Measurements from ENCODE around the gene GGT5.
"Not testable (repeated sequence)": the region's sequence is repeated elsewhere in the genome, so short reads cannot be mapped to it uniquely, and the experiment has no call there.

The GGT5 gene

DNA sequence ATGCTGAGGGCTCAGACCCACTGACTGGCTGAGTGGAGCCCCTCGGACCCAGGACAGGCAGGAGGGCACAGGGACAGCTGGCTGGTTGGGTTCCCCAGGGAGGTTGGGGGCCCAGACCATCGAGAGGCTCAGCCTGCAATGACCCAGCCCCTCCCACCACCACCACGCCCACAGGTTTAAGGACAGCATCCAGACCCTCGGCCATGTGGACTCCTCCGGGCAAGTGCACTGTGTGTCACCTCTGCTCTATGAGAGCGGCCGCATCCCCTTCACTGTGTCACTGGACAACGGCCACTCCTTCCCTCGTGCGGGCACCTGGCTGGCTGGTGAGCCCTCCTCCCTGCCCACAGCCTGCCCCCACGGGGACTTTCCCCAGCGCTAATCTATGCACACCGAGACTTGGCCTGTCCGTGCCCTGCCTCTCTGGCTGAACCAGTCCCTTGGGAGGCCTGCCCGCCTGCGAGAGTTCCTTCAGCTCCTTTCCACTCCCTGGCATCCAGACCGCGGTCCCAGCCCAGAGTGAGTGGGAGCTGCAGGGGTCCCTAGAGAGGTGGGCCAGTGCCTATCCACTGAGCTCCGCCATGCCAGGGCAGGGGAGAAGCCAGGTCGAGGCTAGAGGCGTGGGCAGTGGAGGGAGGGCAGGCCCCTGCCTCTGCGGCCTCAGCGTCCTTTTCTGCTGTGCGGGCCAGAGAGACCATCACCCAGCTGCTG is 61.4 kb downstream of the GGT5 start:
- no peak for DNase-seq (ENCODE audit: low spot score)

DNA sequence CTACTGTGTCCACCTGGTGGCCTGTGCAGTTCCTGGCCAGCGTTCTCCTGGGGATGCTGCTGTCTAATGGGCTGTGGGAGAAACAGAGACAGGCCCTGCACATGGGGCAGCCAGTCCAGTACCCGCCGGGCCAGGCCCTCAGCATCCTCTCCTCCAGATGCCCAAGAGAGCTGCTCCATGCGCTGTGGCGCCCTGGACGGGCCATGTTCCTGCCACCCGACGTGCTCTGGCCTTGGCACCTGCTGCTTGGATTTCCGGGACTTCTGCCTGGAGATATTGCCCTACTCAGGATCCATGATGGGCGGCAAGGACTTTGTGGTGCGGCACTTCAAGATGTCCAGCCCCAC is 62.0 kb downstream of the GGT5 start:
- not testable (repeated sequence) for DNase-seq (ENCODE audit: low spot score)

DNA sequence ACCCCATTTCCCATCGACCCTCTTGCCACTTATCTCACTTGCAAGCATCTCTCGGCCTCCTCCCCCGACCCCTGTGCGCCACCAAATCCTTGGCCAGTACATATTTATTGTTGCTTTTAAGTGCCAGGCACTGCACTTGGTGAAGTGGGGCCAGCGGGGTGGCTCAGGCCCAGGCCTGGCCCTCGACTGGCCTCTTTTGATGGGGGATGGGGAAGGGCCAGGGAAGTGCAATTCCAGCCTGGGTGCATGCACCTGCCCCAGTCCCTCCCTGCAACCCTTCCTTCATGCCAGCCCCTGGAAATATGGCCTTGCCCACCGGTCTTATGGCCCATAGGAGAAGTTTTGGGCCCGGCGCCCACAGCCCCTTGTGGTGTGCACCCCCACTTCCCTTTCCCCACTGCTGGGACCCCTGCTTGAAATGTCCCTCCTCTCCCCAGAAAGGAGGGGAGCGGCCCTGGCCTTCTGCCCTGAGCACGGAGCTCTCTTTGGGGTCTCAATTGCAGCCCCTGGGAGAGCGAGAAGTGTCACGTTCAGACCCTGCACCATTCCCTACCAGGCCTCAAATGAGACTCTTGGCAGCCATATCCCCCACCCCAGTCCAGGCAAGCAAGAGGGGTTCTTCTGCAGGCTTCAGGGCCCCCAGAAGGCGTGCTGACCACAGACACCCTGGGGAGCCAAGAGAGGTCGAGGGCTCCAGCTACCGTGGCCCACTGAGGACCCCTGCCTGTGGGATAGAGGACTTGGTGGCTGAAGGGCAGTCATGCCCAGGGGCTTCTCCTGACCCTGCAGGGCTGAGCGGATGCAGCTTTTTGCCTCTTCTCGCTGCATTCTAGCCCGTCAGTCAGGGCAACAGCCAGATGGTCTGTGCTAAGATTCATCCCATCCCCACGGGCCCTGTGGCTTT is 62.6 kb downstream of the GGT5 start:
- DNase-seq (ENCODE audit: low spot score) = no peak

DNA sequence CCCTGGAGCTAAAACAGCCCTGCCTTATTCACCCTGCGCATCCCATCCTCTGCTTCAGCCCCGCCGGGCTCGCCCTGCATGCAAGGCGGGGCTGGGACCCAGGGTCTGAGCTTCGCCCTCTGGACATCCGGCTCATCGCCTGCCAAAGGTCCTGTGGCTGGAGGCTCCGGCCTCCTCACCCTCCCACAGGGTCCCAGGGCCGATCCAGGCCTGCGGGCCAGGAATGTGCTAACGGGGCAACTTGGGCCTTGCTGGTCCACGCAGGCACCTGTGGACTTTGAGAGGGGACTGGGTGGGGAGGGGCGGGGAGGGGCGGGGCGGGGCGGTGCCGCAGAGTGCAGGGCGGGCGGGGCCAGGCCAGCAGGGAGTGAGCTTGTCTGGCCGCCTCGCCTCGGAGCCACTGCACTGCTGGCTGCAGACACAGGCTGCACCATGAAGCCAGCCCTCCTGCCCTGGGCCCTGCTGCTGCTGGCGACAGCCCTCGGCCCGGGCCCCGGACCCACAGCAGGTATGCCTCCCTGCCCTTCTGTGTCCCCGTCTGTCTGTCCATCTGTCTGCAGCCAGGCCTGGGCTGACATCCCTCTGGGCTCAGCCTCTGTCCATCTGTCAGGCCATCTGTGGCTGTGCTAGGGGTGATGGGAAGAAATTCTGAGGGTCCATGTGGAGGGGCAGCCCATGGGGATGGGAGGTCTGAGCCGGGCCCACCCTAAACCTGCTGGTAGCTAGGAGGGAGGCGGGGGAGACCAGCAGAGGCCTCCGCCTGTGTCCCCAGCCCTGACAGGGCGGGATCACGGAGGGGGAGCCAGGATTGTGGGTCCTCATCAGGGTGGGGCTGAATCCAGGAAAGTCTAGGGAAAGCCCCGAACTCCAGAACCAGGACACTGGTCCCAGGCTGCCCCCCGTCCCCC is 63.5 kb downstream of the GGT5 start, which contains the start of gene SUSD2:
Gene SUSD2, plus strand, starts transcription at position 400 of the 908 bp plus-strand sequence. Its CDS starts 33 bp downstream, at position 433.
- no peak for DNase-seq (ENCODE audit: low spot score)

DNA sequence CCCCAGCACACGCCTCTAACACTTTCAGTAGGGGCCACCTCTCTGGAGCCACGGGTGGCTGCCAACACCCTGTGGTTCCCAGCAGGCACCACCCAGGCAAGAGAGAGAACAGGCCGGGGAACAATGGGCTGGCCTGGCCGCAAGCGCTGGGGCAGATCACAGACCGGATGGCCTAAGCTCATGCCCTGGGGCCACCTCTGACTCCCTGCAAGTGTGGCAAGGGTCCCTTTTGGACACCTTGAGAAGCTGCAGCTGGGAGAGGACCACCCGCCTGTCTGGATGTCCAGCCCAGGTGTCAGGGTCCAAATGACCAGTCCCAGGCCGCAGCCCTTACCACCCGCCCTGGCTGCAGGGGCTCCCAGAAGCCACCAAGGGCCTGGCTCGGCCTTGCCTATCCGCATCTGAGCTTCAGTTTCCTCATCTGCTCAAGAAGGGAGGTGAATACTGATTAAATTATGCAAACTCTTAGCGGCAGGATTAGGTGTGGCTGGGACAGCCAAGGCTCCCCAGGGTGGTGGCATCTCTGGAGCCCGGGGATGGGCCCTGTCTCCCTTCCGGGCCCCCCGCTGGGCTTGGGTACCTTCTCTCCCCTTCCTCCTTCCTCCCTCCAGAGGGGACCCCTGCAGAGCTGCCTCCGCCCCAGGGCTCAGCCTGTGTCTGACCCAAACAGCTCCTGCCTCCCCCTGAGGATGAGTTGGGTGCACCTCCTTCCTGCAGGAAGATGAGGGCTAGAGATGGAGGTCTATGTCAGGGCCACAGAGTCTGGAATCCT is 64.4 kb downstream of the GGT5 start:
- no peak for DNase-seq (ENCODE audit: low spot score)

DNA sequence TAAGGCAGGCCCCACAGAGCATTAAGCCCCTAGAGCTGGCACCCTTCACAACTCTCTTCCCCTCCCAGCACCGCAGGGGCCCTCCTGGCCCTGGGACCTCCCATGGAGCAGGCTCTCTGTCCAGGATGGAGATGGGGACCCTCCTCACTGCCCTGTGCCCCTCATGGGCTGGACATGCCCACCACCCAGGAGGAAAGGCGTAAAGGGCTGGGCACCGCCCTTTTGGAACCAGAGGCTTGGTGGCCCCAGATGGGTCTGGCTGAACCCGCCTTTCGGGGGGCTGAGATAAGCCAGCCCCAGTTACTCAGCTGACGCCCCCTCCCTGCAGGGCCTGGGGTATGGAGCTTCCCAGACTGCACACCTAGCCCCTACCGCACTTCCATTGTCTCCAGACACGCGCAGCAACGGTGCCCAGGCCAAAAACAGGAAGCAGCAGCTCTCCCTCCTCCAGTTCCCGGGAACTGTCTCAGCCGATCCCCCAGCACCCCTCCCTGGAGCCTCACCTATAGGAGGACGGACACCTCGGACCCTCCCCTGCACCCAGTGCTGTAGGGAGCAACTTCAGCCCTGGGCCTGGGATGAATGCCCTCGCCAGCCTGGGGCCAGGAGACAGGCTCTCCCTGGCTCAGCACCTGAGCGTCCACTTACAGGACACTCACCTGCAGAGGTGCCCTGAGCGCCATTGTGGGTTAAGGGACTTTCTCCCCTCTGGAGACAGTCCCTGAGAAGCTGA is 65.2 kb downstream of the GGT5 start:
- DNase-seq (ENCODE audit: low spot score) = no peak

DNA sequence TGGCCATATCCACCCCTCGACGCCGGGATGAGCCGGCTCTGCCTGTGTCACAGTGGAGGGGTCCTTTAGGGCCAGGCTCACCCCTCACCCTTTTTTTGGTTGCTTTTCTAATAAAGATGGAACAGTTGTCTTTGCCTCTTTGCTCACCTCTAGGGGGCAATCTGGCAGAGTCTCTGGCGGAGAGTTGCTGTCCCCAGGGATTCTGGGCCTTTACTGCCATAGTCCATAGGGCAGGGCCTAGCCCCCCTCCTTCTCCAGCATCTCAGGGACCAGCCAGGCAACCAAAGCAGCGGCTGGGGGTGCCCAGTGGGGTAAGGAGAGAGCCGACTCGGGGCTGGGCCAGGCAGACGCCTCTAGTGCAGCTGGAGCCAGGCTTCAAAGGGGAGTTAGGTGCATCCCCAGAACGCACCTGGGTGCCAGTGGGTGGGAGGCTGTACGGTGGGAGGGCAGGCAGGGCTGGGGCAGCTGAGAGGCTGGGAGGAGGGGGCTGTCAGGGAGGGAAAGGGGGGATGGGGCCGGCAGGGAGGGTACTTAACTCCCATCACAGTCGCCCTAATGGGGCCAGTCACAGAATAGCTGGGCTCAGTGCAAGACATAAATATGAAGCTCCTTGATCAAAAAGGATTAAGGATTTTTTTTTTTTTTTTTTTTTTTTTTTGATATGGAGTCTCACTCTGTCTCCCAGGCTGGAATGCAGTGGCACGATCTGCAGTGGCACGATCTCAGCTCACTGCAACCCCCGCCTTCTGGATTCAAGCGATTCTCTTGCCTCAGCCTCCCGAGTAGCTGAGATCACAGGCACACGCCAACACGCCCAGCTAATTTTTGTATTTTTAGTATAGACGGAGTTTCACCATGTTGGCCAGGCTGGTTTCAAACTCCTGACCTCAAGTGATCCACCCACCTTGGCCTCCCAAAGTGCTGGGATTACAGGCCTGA is 66.1 kb downstream of the GGT5 start:
- DNase-seq (ENCODE audit: low spot score) = peak; percentile 58

DNA sequence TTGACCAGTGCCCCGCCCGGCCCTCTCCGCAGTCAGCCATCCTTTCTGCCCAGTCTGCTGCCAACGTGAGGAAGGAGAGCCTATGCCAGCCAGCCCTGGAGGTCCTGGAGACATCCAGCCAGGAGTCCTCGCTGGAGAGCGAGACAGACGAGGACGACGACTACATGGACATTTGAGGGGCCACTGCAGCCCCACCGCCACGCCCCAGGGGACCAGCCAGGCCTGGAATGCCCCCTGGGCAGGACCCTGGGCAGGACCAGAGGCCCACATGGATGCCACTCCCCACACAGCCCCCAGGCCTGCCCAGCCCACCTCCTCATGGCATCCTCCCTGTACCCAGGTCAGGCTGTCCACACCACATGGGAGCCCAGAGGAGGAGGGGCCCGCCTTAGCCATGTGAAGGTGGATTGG is 66.9 kb downstream of the GGT5 start:
- DNase-seq (ENCODE audit: low spot score) = no peak

DNA sequence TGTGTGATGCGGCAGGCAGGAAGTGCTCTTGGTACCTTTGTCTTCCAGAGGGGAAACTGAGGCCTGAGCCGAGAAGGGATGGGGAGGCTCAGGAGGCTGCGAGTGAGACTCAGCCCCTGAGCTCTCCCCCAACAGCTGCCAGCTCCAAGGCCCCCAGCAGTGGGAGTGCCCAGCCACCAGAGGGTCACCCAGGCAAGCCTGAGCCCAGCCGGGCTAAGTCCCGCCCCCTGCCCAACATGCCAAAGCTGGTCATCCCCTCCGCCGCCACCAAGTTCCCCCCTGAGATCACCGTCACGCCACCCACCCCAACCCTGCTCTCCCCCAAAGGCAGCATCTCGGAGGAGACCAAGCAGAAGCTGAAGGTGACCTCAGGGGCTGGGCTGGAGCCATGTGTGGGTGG is 67.4 kb downstream of the GGT5 start:
- no peak for DNase-seq (ENCODE audit: low spot score)

DNA sequence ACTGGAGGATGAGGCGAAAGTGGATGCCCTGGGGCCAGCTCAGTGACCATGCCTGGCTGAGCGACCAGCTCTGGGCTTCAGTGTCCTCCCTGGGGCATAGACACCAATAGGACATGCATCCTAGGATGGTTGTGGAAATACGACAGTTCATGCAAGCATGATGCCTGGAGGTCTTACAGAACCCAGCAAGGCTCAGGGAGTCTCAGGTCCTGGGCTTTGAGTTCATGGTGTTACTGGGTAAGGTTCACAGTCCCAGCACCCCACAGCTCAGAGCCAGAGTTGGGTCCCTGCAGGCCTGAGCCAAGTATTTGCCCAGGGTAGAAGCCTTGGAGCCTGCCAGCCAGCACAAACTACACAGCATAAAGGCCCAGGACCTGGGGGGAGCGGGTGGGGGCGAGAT is 67.8 kb downstream of the GGT5 start:
- DNase-seq (ENCODE audit: low spot score) = no peak

DNA sequence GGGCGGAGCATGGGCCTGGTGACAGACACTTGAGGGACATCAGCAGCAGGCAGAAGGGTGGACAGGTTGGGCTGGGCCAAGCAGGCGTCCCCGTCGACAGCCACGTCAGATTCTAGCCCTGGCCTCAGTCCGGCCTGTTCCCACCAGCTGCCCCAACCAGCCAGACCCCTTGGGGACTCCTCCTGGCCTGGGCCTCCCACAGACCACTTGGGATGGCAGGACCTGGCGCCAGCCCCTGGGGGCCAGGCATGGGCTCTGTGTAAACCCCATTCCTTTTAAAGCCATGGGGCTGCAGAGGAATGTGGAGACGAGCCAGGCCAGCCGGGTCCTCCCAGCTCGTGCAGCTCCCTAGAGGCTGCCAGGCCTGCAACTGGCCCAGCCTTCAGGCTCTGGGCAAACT is 68.3 kb downstream of the GGT5 start:
- no peak for DNase-seq (ENCODE audit: low spot score)

DNA sequence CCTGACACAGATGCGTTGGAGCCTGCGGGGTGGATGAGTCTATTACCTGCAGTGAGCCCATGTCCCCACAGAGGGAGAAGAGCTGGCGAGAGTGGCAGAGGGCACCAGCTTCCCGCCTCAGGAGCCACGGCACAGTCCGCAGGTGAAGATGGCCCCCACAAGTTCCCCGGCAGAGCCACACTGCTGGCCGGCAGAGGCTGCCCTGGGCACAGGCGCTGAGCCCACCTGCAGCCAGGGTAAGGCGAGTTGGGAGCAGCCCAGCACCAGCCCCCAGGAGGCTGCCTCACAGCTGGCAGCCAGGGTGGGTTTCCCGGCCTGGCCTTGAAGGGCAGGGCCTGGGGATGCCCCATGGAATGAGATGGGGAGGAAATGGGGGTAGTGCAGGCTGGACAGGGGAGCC is 68.8 kb downstream of the GGT5 start:
- no peak for DNase-seq (ENCODE audit: low spot score)

DNA sequence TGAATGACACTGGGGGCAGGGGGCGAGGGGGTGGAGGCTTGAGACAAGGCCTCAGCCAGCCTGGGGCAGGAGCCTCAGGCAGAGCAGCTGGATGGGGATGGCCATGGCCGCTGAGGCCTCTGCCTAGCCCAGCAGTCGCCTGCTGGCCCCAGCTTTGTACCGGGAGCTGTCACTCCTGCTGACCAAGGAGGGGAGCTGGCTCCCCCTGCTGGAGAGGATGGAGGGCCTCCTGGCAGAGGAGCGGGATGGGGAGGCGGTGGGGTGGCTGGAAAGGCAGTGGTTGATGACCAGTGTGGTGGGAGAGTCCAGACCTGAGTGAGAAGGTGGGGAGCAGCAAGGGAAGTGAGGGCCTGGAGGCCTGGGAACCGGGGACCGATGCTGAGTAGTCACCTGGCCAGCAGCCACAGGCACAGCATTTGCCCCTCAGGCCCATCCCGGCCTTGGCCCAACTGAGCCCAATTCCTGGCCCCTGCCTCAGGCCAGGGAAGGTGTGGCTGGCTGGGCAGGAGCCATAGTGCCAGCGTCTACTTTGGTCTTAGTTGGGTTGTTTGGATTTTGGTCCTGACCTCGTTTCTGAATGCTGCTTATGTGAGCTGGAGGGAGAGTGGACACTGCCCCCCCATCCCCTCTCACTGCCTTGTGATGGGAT is 69.6 kb downstream of the GGT5 start:
- DNase-seq (ENCODE audit: low spot score) = peak; percentile 86

DNA sequence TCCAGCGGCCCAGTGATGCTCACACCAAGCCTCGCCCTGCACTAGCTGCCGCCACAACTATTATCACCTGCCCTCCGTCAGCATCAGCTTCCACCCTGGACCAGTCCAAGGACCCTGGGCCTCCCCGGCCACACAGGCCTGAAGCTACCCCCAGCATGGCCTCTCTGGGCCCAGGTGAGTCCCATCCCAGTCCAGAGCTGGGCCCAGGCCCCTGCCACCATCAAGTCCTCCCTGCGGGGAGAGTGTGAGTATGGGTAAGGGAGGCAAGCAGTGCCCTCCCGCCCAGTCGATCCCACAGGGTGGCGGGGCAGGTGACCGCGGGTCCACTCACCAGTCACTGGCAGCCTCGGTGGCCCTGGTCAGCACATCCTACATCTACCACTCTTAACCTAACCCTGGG is 73.1 kb downstream of the GGT5 start:
- DNase-seq (ENCODE audit: low spot score) = no peak

DNA sequence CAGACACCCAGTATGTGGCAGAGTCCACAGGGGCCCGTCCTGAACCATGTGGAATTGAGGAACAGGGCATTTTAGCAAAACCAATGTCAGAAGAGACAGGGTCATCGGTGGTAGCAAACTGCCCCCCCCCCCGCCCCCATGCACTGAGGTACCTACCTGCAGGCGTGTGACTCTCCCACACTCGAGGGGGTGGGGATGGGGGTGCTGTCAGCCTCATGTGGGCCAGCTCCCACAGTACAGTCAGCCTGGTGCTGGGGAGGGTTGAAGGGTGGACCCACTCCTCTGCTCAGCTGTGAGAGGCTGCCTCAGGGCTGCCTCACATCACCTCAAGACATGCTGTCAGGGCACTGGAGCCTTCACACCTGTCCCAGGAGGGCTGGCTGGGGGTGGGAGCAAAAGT is 74.2 kb downstream of the GGT5 start:
- no peak for DNase-seq (ENCODE audit: low spot score)

DNA sequence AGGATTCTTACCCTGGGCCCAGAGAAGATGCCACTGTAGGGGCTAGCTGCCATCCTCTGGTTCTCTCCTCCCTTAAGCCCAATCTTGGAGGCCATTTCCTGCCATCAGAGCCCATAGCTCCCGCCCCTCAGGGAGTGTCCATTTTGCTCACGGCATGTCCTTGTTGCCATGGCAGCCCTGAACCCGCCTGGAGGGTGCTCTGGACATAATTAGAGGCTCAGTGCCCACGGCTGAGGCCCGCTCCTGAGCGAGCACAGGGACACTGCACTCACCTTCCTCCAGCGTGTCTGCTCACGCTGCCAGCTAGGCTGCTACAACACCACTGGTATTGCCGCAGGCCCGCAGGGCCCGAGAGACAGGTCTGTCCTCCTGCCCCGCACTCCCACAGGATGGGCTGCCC is 74.7 kb downstream of the GGT5 start:
- DNase-seq (ENCODE audit: low spot score) = no peak
